GOT3 (cell line): ENCODE measurements around the gene WDR43.

Experiments used
- DNase-seq: peaks from one replicate; lab custom pipeline; 2025; ENCODE audit warnings: mixed read lengths; lab: John Stamatoyannopoulos, UW

Gene WDR43, protein sequence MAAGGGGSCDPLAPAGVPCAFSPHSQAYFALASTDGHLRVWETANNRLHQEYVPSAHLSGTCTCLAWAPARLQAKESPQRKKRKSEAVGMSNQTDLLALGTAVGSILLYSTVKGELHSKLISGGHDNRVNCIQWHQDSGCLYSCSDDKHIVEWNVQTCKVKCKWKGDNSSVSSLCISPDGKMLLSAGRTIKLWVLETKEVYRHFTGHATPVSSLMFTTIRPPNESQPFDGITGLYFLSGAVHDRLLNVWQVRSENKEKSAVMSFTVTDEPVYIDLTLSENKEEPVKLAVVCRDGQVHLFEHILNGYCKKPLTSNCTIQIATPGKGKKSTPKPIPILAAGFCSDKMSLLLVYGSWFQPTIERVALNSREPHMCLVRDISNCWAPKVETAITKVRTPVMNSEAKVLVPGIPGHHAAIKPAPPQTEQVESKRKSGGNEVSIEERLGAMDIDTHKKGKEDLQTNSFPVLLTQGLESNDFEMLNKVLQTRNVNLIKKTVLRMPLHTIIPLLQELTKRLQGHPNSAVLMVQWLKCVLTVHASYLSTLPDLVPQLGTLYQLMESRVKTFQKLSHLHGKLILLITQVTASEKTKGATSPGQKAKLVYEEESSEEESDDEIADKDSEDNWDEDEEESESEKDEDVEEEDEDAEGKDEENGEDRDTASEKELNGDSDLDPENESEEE

DNA sequence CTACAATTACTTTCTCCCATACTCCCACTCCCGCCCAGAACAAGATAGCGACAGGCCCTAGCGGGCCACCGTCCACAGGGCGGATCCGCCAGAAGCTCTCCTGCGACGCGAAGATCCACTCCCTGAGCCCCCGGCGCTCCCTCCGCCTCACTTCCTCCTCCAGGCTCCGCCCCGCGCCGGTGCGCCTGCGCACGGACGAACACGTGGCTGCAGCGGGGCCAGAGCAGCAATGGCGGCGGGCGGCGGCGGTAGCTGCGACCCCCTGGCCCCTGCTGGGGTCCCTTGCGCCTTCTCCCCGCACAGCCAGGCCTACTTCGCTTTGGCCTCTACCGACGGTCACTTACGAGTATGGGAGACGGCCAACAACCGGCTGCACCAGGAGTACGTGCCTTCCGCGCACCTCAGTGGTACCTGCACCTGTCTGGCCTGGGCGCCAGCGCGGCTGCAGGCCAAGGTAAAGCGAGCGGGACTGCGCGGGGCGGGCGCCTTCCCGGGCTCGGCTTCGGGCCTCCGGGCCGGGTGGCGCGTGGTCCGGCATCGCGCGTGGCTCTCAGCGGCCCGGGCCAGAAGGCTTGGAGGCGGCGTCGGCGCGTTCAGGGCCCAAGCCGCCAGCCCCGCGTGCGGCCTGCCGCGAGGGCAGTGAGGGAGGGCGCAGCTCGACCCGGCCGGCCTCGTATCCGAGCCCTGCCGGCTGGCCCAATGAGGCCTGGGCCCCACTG, at the start of gene WDR43:
WDR43 (plus strand) TSS at position 198 of the 719 bp plus-strand sequence; CDS start at position 230, 32 bp downstream.
- DNase-seq: peak; percentile 88

GRCh38 chr2:28855193-28855592, 39.3 kb upstream of the WDR43 start:
- no peak for DNase-seq

- no peak for DNase-seq
Observed at GRCh38 chr2:28855977-28856376, 38.5 kb upstream of the WDR43 start.

- DNase-seq: no peak
Observed at GRCh38 chr2:28868611-28869010, 25.9 kb upstream of the WDR43 start.

DNA sequence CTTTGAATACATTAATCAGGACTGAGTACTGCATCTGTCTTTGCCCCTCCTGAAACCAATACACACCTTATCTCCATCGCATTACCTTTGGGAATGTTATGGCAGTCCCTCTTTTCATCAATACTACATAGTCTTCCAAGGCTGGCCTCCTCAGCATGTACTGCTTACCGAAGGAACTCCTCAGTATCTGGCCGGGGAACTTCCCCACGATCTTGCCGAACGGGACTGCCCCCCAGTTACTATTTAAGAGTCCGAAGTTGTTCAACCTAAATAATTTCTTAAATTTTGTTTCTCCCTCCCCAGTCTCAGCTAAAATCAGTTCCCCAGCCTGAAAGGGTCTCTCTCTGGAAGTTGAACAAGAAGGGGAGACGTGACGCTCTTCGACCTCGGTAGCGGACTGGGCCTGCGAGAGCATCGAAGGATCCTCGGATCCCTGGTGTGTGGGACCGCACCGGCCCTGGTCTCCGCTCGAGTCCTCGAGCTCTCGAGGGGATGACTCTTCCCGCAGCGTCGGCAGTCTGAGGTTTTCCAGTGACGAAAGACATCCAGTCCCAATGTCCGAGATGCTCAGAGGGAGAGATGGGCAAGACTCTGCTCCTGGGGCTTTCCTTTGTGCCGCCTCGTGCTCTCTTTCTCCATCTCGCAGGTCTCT, 24.8 kb upstream of the WDR43 start:
- DNase-seq: no peak

DNA sequence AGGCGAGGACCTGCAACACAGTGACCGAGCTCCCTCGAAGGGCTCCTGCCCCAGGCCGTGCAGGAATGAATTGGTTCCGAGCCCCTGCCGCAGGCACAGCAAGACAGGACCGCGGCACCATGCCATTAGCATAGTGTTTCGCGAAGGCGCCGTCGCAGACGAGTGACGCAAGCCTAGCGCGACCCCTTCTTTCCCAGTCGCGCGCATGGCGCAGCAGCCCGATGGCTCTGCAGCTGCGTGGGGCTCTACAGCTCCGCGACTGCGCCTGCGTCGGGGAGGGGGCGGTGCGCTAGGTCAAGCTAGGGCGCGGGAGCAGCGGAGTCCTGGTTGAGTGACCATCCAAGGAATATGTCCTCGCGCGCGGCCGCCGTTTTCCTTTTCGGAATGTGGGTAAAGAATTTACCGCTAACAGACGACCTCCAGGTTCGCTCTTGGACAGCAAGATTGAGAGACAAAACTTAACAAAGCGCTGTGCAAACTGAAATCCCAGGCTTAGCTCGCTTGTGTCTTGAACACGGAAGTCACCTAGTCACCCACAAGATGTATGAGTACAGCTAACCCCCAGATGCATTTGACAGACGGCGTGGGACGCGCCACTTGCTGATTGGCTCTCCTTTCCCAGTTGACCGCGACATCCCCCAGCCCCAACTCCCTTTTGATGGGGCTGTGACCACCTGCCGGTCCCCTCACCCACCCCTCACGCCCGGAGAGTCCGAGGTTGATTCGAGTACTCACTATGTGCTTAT, 24.1 kb upstream of the WDR43 start, which contains the start of gene TRMT61B:
TRMT61B (minus strand) TSS at position 164 of the 746 bp plus-strand sequence; CDS start at position 132, 32 bp downstream.
- DNase-seq: peak; percentile 92

GRCh38 chr2:28871620-28872019, 22.8 kb upstream of the WDR43 start:
- DNase-seq: no peak

DNA sequence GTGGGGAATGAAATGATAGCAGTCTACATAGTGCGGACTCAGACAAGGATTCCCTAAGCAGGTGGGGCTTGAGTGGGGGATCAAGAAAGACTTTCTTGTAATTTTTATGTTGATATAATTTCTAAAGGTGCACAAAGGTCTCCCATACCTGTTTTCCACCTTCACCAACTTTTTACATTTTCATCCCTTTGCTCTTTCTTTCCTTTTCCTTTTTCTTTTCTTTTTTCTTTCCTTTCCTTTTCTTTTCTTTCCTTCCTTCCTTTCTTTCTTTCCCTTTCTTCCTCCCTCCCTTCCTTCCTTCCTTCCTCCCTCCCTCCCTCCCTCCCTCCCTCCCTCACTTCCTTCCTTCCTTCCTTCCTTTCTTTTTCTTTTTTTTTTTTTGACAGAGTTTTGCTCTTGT, 14.3 kb upstream of the WDR43 start:
- no peak for DNase-seq

DNA sequence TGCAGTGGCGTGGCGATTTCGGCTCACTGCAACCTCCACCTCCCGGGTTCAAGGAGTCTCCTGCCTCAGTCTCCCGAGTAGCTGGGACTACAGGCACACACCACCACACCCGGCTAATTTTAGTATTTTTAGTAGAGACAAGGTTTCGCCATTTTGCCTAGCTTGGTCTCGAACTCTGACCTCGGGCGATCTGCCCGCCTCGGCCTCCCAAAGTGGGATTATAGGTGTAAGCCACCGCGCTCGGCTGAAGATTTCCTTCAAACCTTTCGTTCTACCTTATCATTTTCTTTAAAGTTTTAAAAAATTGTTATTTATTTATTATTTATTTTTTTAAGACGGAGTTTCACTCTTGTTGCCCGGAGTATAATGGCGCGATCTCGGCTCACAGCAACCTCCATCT, 979 bp upstream of the WDR43 start:
- DNase-seq: no peak

GRCh38 chr2:28895189-28895893, 874 bp downstream of the WDR43 start:
- DNase-seq: no peak

DNA sequence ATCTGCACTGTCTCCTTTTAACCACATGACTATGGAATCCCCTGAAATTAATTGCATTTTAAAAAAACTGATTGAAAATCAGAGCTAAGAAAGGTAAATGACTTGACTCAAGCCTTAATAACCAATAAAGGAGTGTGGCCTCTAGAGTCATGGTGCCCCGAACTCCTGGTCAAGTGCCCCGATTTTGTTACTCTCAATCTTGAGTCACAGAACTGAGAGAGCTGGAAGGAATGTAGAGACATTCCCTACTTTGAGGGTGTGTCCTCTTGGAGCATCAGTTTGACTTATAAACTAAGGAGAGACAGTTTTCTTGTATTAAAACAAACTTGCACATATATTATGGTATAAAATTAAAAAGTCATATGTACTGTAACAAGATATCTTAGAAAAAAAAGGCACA, 2.4 kb downstream of the WDR43 start:
- DNase-seq: no peak

GRCh38 chr2:28898048-28898447, 3.6 kb downstream of the WDR43 start:
- DNase-seq: no peak

DNA sequence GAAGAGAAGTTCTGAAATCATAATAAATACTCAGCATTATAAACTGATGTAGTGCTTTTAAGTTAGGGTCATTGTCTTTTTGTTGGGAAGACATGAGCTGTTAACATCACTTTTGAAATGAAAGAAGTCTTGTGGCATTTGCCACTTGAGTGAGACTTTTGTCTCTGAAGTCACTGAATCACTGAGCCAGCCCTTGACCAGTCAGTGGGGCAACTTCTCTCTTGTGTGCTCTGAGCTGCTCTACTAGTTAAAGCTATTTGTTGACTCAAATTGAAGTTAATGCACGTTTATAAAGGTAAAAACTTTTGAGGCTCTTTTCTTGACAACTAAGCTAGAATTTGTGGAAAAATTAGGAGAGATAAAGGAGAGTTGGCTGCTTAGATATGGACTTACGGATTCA, 6.7 kb downstream of the WDR43 start:
- no peak for DNase-seq

GRCh38 chr2:28901841-28902240, 7.4 kb downstream of the WDR43 start:
- DNase-seq: no peak

- DNase-seq: no peak
Observed at GRCh38 chr2:28902584-28902983, 8.1 kb downstream of the WDR43 start.

GRCh38 chr2:28904295-28904694, 9.8 kb downstream of the WDR43 start:
- DNase-seq: no peak

DNA sequence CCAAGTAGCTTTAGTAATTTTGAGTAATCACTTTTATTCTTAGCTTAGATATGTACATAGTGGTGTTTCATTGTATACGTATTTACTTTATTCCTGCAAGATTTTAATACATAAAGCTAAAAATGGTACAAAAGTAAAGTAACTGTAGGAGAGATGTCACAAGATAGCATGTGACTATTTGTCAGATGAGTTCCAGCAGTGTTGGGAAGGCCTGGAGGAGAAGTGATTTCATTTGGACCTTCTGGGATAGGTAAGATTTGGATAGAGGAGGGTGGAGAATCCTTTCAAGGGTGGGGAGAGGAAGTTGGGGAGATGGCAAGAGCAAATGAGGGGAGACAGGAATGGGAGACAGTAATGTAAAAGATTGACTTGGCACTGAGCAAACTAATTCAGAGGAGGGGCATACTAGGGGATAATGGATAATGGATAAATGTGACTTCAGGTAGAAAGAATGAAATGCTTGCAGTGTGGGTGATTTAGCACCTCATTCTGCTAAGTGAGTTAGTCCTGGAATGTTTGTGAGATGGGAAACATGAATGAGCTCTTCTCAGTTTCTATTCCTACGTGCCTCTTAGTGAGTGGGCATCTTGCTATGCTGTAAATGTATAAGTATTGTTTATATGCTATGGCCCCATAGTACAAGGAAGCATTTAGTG, 10.5 kb downstream of the WDR43 start:
- DNase-seq: no peak

- no peak for DNase-seq
Observed at GRCh38 chr2:28905533-28905932, 11.1 kb downstream of the WDR43 start.

GRCh38 chr2:28906376-28906775, 11.9 kb downstream of the WDR43 start:
- no peak for DNase-seq

DNA sequence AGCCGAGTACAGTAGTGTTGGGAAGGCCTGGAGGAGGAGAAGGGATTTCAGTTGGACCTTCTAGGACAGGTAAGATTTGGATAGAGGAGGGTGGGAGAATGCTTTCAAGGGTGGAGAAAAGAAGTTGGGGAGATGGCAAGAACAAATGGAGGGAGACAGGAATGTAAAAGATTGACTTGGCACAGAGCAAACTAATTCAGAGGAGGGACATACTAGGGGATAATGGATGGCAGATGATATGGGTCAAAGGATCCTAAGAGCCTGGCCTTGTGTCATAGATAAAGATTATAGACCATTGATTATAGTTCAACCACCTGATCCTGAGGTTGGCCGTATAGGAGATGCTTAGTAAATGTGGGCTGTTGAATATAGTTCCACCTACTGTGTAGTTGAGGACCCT, 12.4 kb downstream of the WDR43 start:
- no peak for DNase-seq
